22Rv1 (cell line): ENCODE measurements around the gene ZNF480.
"Not testable (repeated sequence)": the region's sequence is repeated elsewhere in the genome, so short reads cannot be mapped to it uniquely, and the experiment has no call there.

Experiments
- H3K27ac ChIP-seq: fragments of 450-650 bp; 2 replicates; pipeline ENCODE4 v1.5.1; 2017
- CTCF ChIP-seq: fragments of 450-650 bp; IDR thresholded peaks from 2 replicates; pipeline ENCODE4 v1.5.1; 2017; ENCODE audit warnings: mild to moderate bottlenecking
- ZFX ChIP-seq: fragments of 450-650 bp; IDR thresholded peaks from 2 replicates; pipeline ENCODE4 v1.6.1; 2017; ENCODE audit warnings: antibody characterized with exemption, borderline replicate concordance

ZNF480 gene

GRCh38 chr19:52297601-52298364 is 814 bp downstream of the ZNF480 start:
- peak overlapping the region; percentile 73 for H3K27ac ChIP-seq
- TF ChIP-seq CTCF (no peak), ZFX (no peak)

GRCh38 chr19:52307275-52307674 is 10.3 kb downstream of the ZNF480 start:
- TF ChIP-seq CTCF (no peak), ZFX (no peak)
- no peak overlapping the region for H3K27ac ChIP-seq

GRCh38 chr19:52322429-52322828 is 25.5 kb downstream of the ZNF480 start:
- no peak for TF ChIP-seq CTCF
- TF ChIP-seq ZFX, result no peak
- no peak overlapping the region for H3K27ac ChIP-seq

- no peak overlapping the region for H3K27ac ChIP-seq
- no peak for TF ChIP-seq CTCF
- no peak for TF ChIP-seq ZFX
Measured at GRCh38 chr19:52331757-52332156, 34.8 kb downstream of the ZNF480 start.

- TF ChIP-seq ZFX (no peak), CTCF (no peak)
- H3K27ac ChIP-seq, result peak overlapping the region; percentile 62
Measured at GRCh38 chr19:52335768-52336116, 38.8 kb downstream of the ZNF480 start.

- no peak for TF ChIP-seq CTCF
- TF ChIP-seq ZFX, result no peak
- peak within 1 kb of the TSS; percentile 62 for H3K27ac ChIP-seq
Measured at GRCh38 chr19:52336117-52336790, 39.3 kb downstream of the ZNF480 start, which contains the start of gene ZNF610. TSS of gene ZNF610 (plus strand) at chr19:52336243. CDS start at chr19:52349173, 12,930 bp downstream.

GRCh38 chr19:52336791-52337381 is 39.9 kb downstream of the ZNF480 start:
- TF ChIP-seq CTCF (no peak), ZFX (no peak)
- peak overlapping the region; percentile 62 for H3K27ac ChIP-seq

GRCh38 chr19:52339022-52339421 is 42.1 kb downstream of the ZNF480 start:
- H3K27ac ChIP-seq, result not testable (repeated sequence)
